OCI-LY1 (cell line): ENCODE data around the gene PKNOX2.

Experiments
- H2AFZ ChIP-seq: fragments of 200-600 bp; sonication (generic), shearing (Covaris generic); 2 replicates; pipeline ENCODE4 v1.6.0; 2014; ENCODE audit warnings: antibody characterized with exemption, mild to moderate bottlenecking, low read length
- H3F3A ChIP-seq: fragments of 200-600 bp; sonication (generic), shearing (Covaris generic); 2 replicates; pipeline ENCODE4 v1.6.0; 2014; ENCODE audit warnings: mild to moderate bottlenecking, antibody characterized with exemption, low read length, moderate library complexity; ENCODE audit not compliant: insufficient read depth
- H3K27ac ChIP-seq: fragments of 200-600 bp; sonication (generic); 2 replicates; pipeline ENCODE4 v1.5.1; 2014; ENCODE audit warnings: low read length, mixed run types, mild to moderate bottlenecking, low read depth; ENCODE audit not compliant: poor library complexity, severe bottlenecking
- H3K27me3 ChIP-seq: fragments of 200-600 bp; sonication (generic); 2 replicates; pipeline ENCODE4 v1.6.0; 2014; ENCODE audit warnings: antibody characterized with exemption, mild to moderate bottlenecking, low read length, moderate library complexity; ENCODE audit not compliant: insufficient read depth
- H3K36me3 ChIP-seq: fragments of 200-600 bp; sonication (generic); 2 replicates; pipeline ENCODE4 v1.6.1; 2014; ENCODE audit warnings: mild to moderate bottlenecking, antibody characterized with exemption, low read length, moderate library complexity, mixed read lengths; ENCODE audit not compliant: insufficient read depth
- H3K4me1 ChIP-seq: fragments of 200-600 bp; sonication (generic); 2 replicates; pipeline ENCODE4 v1.5.1; 2014; ENCODE audit warnings: mild to moderate bottlenecking, low read length, moderate library complexity; ENCODE audit not compliant: insufficient read depth, severe bottlenecking
- H3K4me2 ChIP-seq: fragments of 200-600 bp; sonication (generic), shearing (Covaris generic); 2 replicates; pipeline ENCODE4 v1.6.1; 2014; ENCODE audit warnings: low read length
- H3K4me3 ChIP-seq: fragments of 200-600 bp; sonication (generic); 2 replicates; pipeline ENCODE4 v1.5.1; 2014; ENCODE audit warnings: low read length, low read depth, mild to moderate bottlenecking, mixed read lengths; ENCODE audit not compliant: poor library complexity, severe bottlenecking
- H3K79me2 ChIP-seq: fragments of 200-600 bp; shearing (Covaris generic); 2 replicates; pipeline ENCODE4 v1.6.1; 2016; ENCODE audit warnings: mixed run types, low read length, mixed read lengths; ENCODE audit not compliant: insufficient read depth
- H3K9ac ChIP-seq: fragments of 200-600 bp; sonication (generic), shearing (Covaris generic); 2 replicates; pipeline ENCODE4 v1.6.1; 2014; ENCODE audit warnings: mild to moderate bottlenecking, low read length, mixed read lengths
- H3K9me2 ChIP-seq: fragments of 200-600 bp; sonication (generic), shearing (Covaris generic); 2 replicates; pipeline ENCODE4 v1.6.1; 2014; ENCODE audit warnings: low read depth, mild to moderate bottlenecking, low read length, mixed read lengths
- H3K9me3 ChIP-seq: fragments of 200-600 bp; shearing (Covaris generic); 2 replicates; pipeline ENCODE4 v1.6.1; 2014; ENCODE audit warnings: low read length, mixed read lengths
- H4K20me1 ChIP-seq: fragments of 200-600 bp; sonication (generic), shearing (Covaris generic); 2 replicates; pipeline ENCODE4 v1.6.0; 2016; ENCODE audit warnings: mild to moderate bottlenecking, low read length; ENCODE audit not compliant: insufficient read depth
- EZH2 ChIP-seq: fragments of 200-600 bp; sonication (generic), shearing (Covaris generic); IDR thresholded peaks from 2 replicates; pipeline ENCODE4 v1.8.0; 2017; ENCODE audit warnings: borderline replicate concordance, mixed run types, mild to moderate bottlenecking, antibody characterized with exemption, low read length, moderate library complexity, mixed read lengths
- TF ChIP-seq, protein P1 (sequence below): fragments of 200-600 bp; sonication (generic), shearing (Covaris generic); IDR thresholded peaks from 2 replicates; pipeline ENCODE4 v1.5.1; 2017; ENCODE audit warnings: mild to moderate bottlenecking, antibody characterized with exemption, low read length, moderate library complexity, mixed read lengths

Gene PKNOX2

DNA sequence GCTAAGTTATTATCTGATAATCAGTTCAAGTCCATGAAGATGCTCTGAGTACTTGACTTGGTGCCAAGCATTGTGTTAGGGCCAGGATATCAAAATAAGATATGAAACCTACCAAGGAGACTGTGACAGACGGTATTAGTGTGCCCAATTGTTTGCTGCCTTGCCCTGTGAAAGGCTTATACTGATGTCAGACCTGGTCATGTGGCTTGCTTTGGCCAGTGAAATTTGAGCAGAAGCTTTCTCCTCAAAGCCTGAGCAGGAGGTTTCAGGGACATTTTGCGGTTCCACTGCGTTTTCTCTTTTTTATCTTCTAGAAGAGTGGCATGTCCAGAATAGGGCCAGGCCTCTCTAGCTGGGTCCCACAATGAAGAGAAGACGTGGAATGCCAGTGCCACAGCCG is 15.8 kb upstream of the PKNOX2 start:
- Histone ChIP-seq H3K4me3 (no peak overlapping the region), H3K9ac (no peak overlapping the region), H3K27ac (no peak overlapping the region), H3K9me2 (no peaks in the 10 kb centered on the region), H4K20me1 (no peaks in the 10 kb centered on the region), H3K4me2 (no peak overlapping the region), H3K4me1 (no peaks in the 10 kb centered on the region), H3K27me3 (no peaks in the 10 kb centered on the region), H2AFZ (no peak overlapping the region), H3F3A (no peaks in the 10 kb centered on the region), H3K36me3 (no peaks in the 10 kb centered on the region), H3K79me2 (no peaks in the 10 kb centered on the region), H3K9me3 (no peaks in the 10 kb centered on the region)
- TF ChIP-seq, protein P1, sequence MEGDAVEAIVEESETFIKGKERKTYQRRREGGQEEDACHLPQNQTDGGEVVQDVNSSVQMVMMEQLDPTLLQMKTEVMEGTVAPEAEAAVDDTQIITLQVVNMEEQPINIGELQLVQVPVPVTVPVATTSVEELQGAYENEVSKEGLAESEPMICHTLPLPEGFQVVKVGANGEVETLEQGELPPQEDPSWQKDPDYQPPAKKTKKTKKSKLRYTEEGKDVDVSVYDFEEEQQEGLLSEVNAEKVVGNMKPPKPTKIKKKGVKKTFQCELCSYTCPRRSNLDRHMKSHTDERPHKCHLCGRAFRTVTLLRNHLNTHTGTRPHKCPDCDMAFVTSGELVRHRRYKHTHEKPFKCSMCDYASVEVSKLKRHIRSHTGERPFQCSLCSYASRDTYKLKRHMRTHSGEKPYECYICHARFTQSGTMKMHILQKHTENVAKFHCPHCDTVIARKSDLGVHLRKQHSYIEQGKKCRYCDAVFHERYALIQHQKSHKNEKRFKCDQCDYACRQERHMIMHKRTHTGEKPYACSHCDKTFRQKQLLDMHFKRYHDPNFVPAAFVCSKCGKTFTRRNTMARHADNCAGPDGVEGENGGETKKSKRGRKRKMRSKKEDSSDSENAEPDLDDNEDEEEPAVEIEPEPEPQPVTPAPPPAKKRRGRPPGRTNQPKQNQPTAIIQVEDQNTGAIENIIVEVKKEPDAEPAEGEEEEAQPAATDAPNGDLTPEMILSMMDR = no peak
- TF ChIP-seq EZH2 = no peak

DNA sequence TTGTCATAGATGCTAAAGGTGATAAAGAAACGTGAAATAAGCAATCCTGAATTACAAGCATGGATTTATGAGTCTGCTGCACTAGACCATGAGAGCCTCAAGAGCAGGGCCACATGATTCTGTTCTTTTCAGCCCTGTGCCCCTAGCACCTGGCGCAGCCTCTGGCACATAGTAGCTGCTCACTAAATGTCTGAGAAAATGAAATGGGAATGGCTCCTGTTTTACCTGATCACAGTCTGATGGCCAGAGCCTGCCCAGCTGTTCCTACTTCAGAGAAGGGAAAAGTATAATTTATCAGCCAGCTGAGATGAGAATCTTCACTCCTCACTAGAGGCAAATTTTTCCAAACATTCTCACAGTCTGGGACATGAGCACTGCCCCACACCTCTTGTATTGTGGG is 10.7 kb upstream of the PKNOX2 start:
- no peaks in the 10 kb centered on the region for H3K9me2 ChIP-seq
- no peaks in the 10 kb centered on the region for H3F3A ChIP-seq
- H3K4me2 ChIP-seq = no peak overlapping the region
- H3K36me3 ChIP-seq = no peaks in the 10 kb centered on the region
- no peak overlapping the region for H3K4me3 ChIP-seq
- no peaks in the 10 kb centered on the region for H4K20me1 ChIP-seq
- no peak overlapping the region for H2AFZ ChIP-seq
- no peaks in the 10 kb centered on the region for H3K4me1 ChIP-seq
- no peak for TF ChIP-seq EZH2
- TF ChIP-seq, protein P1 = no peak
- no peak overlapping the region for H3K9ac ChIP-seq
- no peaks in the 10 kb centered on the region for H3K79me2 ChIP-seq
- no peak overlapping the region for H3K27ac ChIP-seq
- no peaks in the 10 kb centered on the region for H3K9me3 ChIP-seq
- no peaks in the 10 kb centered on the region for H3K27me3 ChIP-seq

DNA sequence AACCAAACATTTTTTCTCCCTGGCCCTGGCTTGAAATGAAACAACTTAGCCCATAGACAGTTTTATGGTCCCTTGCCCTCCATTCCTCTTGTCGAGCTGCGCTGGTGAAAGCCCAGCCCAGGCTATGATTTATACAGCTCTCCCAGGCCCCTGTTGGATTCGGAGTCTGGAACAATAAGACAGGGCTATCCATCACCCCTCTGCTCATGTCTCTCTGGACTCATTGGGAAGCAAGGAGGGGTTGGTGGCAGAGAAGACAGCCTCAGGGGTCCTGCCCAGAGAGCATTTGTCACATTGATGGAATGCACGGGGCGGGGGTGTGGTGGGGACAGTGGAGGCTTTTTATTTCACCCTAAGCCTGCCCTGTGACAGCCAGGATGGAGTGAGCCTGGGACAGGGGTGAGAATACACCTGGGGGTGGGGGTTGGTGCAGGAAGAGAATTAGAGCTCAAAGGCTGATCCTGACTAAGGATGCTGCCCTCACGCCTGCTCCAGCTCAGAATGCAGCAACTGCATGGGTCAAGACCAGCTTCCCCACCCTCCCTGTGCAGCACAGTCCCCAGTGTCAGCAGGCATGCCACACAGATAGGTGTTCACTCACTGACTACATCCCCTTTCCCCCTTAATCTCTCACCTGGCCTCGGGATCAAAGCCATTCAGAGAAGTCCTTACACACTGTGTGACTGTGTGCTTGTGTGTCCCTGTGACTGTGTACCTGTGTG is 10.0 kb upstream of the PKNOX2 start:
- H3K4me1 ChIP-seq = no peaks in the 10 kb centered on the region
- H3K9me2 ChIP-seq = no peaks in the 10 kb centered on the region
- no peak overlapping the region for H3K4me3 ChIP-seq
- H3K27me3 ChIP-seq = no peaks in the 10 kb centered on the region
- H3K27ac ChIP-seq = no peak overlapping the region
- H3K9me3 ChIP-seq = no peaks in the 10 kb centered on the region
- no peaks in the 10 kb centered on the region for H4K20me1 ChIP-seq
- H3F3A ChIP-seq = no peaks in the 10 kb centered on the region
- H3K36me3 ChIP-seq = no peaks in the 10 kb centered on the region
- H3K9ac ChIP-seq = no peak overlapping the region
- H3K4me2 ChIP-seq = no peak overlapping the region
- H3K79me2 ChIP-seq = no peaks in the 10 kb centered on the region
- H2AFZ ChIP-seq = no peak overlapping the region
- no peak for TF ChIP-seq EZH2
- TF ChIP-seq, protein P1 = no peak
